ENCODE results near the gene CDH23.

DNA sequence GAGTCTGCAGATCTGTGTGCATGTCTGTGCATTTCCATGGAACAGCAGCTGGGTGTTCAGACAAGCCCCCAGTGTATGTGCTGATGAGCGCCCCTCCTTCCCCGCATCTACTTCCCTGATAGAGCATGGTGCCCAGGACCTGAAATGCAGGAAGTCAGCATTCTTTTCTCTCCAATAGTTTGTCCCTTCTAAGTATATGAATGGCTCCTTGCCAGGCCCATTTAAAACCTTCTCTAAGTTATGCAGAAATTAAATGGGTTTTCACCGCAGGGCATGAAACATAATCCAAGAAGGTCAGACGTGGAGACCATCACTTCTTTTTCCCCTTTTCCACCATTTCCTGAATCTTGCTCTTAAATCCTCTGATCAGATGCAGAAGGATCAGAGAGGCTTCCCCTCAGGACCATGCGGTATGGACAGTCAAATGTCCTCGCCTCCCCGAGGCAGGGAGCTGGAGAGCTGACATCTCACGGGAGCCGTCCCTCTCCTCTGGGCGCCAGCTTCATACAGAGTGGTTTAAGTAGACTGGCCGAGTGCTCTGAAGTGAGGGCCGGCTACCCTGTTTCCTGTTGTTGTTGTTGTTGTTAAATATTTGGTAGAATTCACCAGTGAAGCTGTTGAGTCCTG is 167.6 kb downstream of the CDH23 start:
- no peak for TF ChIP-seq SIN3A (IDR thresholded peaks at IDR 0.05; ENCODE audit: borderline replicate concordance, insufficient read depth, low read length)
- no peak for TF ChIP-seq TAF1 (IDR thresholded peaks at IDR 0.05; ENCODE audit: borderline replicate concordance, insufficient read depth, low read length)
